ENCODE measurements around the gene OR1A2.
"Not testable (repeated sequence)": the region's sequence is repeated elsewhere in the genome, so short reads cannot be mapped to it uniquely, and the experiment has no call there.

DNA sequence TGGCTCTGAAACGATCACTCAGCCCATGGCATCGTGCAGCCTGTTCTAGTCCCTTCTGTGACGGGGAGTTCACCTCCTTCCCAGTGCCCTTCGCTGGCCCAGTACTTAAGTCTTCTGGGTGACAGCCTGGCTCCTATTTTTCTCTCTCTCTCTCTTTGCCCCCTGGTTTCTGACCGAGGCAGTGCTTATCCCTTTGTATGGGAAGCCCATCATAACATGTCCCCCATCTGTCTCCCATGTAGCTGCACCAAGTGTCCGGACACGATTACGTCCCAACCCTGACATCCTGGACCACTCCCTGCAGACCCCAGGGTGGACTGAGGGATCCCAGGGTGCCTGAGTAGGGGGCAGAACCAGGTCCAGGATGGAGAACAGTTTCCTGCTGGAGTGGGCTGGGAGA lies 35.0 kb downstream of the OR1A2 start:
- TF ChIP-seq, protein P1, sequence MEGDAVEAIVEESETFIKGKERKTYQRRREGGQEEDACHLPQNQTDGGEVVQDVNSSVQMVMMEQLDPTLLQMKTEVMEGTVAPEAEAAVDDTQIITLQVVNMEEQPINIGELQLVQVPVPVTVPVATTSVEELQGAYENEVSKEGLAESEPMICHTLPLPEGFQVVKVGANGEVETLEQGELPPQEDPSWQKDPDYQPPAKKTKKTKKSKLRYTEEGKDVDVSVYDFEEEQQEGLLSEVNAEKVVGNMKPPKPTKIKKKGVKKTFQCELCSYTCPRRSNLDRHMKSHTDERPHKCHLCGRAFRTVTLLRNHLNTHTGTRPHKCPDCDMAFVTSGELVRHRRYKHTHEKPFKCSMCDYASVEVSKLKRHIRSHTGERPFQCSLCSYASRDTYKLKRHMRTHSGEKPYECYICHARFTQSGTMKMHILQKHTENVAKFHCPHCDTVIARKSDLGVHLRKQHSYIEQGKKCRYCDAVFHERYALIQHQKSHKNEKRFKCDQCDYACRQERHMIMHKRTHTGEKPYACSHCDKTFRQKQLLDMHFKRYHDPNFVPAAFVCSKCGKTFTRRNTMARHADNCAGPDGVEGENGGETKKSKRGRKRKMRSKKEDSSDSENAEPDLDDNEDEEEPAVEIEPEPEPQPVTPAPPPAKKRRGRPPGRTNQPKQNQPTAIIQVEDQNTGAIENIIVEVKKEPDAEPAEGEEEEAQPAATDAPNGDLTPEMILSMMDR (IDR thresholded peaks at IDR 0.05), result not testable (repeated sequence)
- not testable (repeated sequence) for TF ChIP-seq POLR2A, EP300, POLR2AphosphoS5 (IDR thresholded peaks at IDR 0.05)

Measured in gastroesophageal sphincter (tissue), 3 donors.